Gastrocnemius medialis (tissue), 4 donors: Measurements from ENCODE around the gene MMP24OS.

Source experiments
- POLR2A ChIP-seq, 2 donors: fragments of 450-650 bp; IDR thresholded peaks; one replicate each; pipeline ENCODE4 v1.6.1; 2017; ENCODE audit warnings: antibody characterized with exemption in 2 of 2, mild to moderate bottlenecking in 2 of 2, moderate library complexity in 2 of 2
- TF ChIP-seq, protein P1 (sequence below), 5 experiments: fragments of 450-650 bp in 3 of 5; fragments of 200-600 bp in 2 of 5; sonication (generic) in 2 of 5; IDR thresholded peaks in 4 of 5; conservative IDR thresholded peaks in 1 of 5; 1 replicate in 4 of 5; 2 replicates in 1 of 5; pipeline ENCODE4 v1.5.1; 2016 to 2019; ENCODE audit warnings: antibody characterized with exemption in 5 of 5, mild to moderate bottlenecking in 3 of 5, moderate library complexity in 3 of 5

DNA sequence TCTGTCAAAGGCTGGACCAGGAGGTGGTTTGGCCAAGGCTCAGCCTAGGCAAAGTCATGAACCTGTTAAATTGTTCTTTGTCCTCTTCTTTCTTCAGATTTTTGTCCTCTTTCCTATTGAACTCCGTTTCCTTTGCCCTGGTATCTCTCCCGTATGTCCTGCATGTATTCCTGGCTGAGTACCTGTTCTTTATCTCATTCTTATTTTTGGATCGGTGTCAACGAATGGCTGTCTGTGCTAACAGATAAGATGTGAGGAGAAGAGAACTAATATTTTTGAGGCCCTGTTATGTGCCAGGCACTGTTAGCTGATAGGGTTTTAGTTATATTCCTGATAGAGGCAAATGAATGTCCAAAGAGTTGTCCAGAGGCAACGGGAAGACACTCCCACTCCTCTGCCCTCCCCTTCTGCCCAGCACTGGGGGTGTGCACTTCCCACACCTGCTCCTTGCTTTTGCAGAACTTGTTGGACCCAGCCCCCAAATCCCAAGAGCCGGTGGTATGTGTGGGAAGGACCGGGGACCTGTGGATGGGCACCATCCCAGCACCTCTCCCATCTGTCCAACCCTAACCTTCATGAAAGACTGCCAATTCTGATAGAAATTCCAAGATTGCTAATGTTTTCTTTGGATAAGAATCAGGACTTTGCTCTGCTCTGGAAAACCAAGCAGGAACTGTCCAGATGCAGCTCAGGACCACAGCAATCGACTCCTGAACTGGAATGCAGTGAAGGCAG, 20.6 kb downstream of the MMP24OS start:
- TF ChIP-seq, protein P1, sequence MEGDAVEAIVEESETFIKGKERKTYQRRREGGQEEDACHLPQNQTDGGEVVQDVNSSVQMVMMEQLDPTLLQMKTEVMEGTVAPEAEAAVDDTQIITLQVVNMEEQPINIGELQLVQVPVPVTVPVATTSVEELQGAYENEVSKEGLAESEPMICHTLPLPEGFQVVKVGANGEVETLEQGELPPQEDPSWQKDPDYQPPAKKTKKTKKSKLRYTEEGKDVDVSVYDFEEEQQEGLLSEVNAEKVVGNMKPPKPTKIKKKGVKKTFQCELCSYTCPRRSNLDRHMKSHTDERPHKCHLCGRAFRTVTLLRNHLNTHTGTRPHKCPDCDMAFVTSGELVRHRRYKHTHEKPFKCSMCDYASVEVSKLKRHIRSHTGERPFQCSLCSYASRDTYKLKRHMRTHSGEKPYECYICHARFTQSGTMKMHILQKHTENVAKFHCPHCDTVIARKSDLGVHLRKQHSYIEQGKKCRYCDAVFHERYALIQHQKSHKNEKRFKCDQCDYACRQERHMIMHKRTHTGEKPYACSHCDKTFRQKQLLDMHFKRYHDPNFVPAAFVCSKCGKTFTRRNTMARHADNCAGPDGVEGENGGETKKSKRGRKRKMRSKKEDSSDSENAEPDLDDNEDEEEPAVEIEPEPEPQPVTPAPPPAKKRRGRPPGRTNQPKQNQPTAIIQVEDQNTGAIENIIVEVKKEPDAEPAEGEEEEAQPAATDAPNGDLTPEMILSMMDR (IDR thresholded peaks at IDR 0.05 in 4 of 5, conservative IDR thresholded peaks at IDR 0.05 in 1 of 5) = no peak
- TF ChIP-seq POLR2A (IDR thresholded peaks at IDR 0.05) = no peak
